ENCODE data around the gene TNFSF11. TPM values are rescaled to one million over a fixed set of nuclear protein-coding genes. Genes with fewer than 3 reads are reported as not detected.

TNFSF11 gene
- total RNA-seq, 1 donor from 2014 or later = 0.38 TPM

GRCh38 chr13:42607546-42607945 lies 33.6 kb downstream of the TNFSF11 start:
- ATAC-seq = no peak
- no peak for DNase-seq (ENCODE audit: low spot score)

- DNase-seq (ENCODE audit: low spot score) = no peak
- no peak for ATAC-seq
Observed at GRCh38 chr13:42610649-42611048, 36.7 kb downstream of the TNFSF11 start.

GRCh38 chr13:42611086-42611779 lies 37.3 kb downstream of the TNFSF11 start:
- ATAC-seq (no peak), DNase-seq (ENCODE audit: low spot score) (no peak)

- DNase-seq (ENCODE audit: low spot score) (no peak), ATAC-seq (no peak)
Observed at GRCh38 chr13:42612021-42612765, 38.2 kb downstream of the TNFSF11 start.

GRCh38 chr13:42614436-42615035 lies 40.6 kb downstream of the TNFSF11 start:
- ATAC-seq (no peak), DNase-seq (ENCODE audit: low spot score) (no peak)

GRCh38 chr13:42615691-42616090 lies 41.7 kb downstream of the TNFSF11 start:
- ATAC-seq (no peak), DNase-seq (ENCODE audit: low spot score) (no peak)

- no peak for DNase-seq (ENCODE audit: low spot score)
- ATAC-seq = no peak
Observed at GRCh38 chr13:42617221-42617620, 43.3 kb downstream of the TNFSF11 start.

GRCh38 chr13:42623916-42624315 lies 50.0 kb downstream of the TNFSF11 start:
- ATAC-seq (no peak), DNase-seq (ENCODE audit: low spot score) (no peak)

- DNase-seq (ENCODE audit: low spot score) = no peak
Observed at GRCh38 chr13:42625611-42626010, 51.7 kb downstream of the TNFSF11 start.

GRCh38 chr13:42626176-42626860 lies 52.4 kb downstream of the TNFSF11 start:
- DNase-seq (ENCODE audit: low spot score) = no peak
- ATAC-seq = no peak

More at GRCh38 chr13:42625611-42626010, 51.7 kb downstream of the TNFSF11 start:
- ATAC-seq = no peak

GRCh38 chr13:42628666-42629065 lies 54.7 kb downstream of the TNFSF11 start:
- DNase-seq (ENCODE audit: low spot score) = no peak

GRCh38 chr13:42631181-42631580 lies 57.2 kb downstream of the TNFSF11 start:
- ATAC-seq (no peak), DNase-seq (ENCODE audit: low spot score) (no peak)

More at GRCh38 chr13:42628666-42629065, 54.7 kb downstream of the TNFSF11 start:
- ATAC-seq = no peak

GRCh38 chr13:42633495-42633894 lies 59.5 kb downstream of the TNFSF11 start:
- ATAC-seq (no peak), DNase-seq (ENCODE audit: low spot score) (no peak)

GRCh38 chr13:42638101-42638500 lies 64.1 kb downstream of the TNFSF11 start:
- no peak for ATAC-seq
- no peak for DNase-seq (ENCODE audit: low spot score)

GRCh38 chr13:42638886-42639285 lies 64.9 kb downstream of the TNFSF11 start:
- no peak for DNase-seq (ENCODE audit: low spot score)
- no peak for ATAC-seq

GRCh38 chr13:42643076-42643475 lies 69.1 kb downstream of the TNFSF11 start:
- no peak for DNase-seq (ENCODE audit: low spot score)
- ATAC-seq = no peak

- DNase-seq (ENCODE audit: low spot score) (no peak), ATAC-seq (no peak)
Observed at GRCh38 chr13:42644841-42645240, 70.9 kb downstream of the TNFSF11 start.

GRCh38 chr13:42645717-42646116 lies 71.8 kb downstream of the TNFSF11 start:
- no peak for ATAC-seq

GRCh38 chr13:42649141-42649540 lies 75.2 kb downstream of the TNFSF11 start:
- no peak for DNase-seq (ENCODE audit: low spot score)
- no peak for ATAC-seq

More at GRCh38 chr13:42645717-42646116, 71.8 kb downstream of the TNFSF11 start:
- DNase-seq (ENCODE audit: low spot score) = no peak

- DNase-seq (ENCODE audit: low spot score) (no peak), ATAC-seq (no peak)
Observed at GRCh38 chr13:42649831-42650230, 75.9 kb downstream of the TNFSF11 start.

GRCh38 chr13:42650506-42650905 lies 76.6 kb downstream of the TNFSF11 start:
- no peak for ATAC-seq
- no peak for DNase-seq (ENCODE audit: low spot score)

All from left lobe of liver (tissue), 2 donors.